ENCODE results near the gene AGPAT4. TPM values are rescaled to one million over a fixed set of nuclear protein-coding genes. Genes with fewer than 3 reads are reported as not detected.
A peak's percentile ranks its signal among the peaks of the same experiment; 100 is the strongest.

The AGPAT4 gene
- polyA plus RNA-seq, 1 of the 3 experiments (the other 2 are of a cell fraction) = 3.9 TPM

DNA sequence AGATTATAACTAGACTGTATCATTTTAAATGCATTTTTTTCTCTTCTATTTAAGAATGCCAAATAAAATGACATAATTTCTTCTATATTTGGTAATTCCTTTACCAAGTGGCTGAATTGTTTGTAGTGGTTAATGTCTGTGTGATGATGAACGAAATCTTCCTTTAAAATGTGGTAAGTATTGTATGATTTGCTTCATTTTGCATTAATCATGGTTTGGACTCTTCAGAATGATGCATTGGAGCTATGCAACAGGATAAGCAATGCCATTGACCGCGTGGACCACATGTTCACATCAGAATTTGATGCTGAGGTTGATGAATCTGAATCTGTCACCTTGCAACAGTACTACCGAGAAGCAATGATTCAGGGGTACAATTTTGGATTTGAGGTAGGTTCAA lies 182.7 kb downstream of the AGPAT4 start:
- CTCF ChIA-PET = no interaction called here
- no peaks in the 10 kb centered on the region for H3K9me3 ChIP-seq
- peaks cover 66 to 79% of the 10 kb centered on the region in 2 experiments for H3K36me3 ChIP-seq (replicated peaks in 1 of 2; ENCODE audit: control insufficient read depth in 1 of 2, insufficient read depth in 2 of 2, low read length in 1 of 2)
- no peaks in the 10 kb centered on the region for H3K27me3 ChIP-seq (ENCODE audit: insufficient read depth)
- POLR2A ChIA-PET = no interaction called here
- H3K79me2 ChIP-seq (ENCODE audit: insufficient read depth) = no peaks in the 10 kb centered on the region
- H3K4me3 ChIP-seq (ENCODE audit: low read depth in 2 of 2, low read length in 1 of 2) = no peak overlapping the region
- no peaks in the 10 kb centered on the region for H4K20me1 ChIP-seq (ENCODE audit: insufficient read depth)
- peaks cover 0 to 13% of the 10 kb centered on the region in 2 experiments; a peak in 1 of 4 replicates for H3K4me1 ChIP-seq (ENCODE audit: control insufficient read depth in 1 of 2, insufficient read depth in 2 of 2, low read depth in 1 of 2, low read length in 1 of 2)
- H3K9me2 ChIP-seq = no peaks in the 10 kb centered on the region
- no peak for DNase-seq
- TF ChIP-seq USF2 (IDR thresholded peaks at IDR 0.05; ENCODE audit: borderline replicate concordance, low read depth, low read length) = no peak
- no peak for TF ChIP-seq FOXM1 (IDR thresholded peaks at IDR 0.05; ENCODE audit: low read depth)
- TF ChIP-seq, protein P1, sequence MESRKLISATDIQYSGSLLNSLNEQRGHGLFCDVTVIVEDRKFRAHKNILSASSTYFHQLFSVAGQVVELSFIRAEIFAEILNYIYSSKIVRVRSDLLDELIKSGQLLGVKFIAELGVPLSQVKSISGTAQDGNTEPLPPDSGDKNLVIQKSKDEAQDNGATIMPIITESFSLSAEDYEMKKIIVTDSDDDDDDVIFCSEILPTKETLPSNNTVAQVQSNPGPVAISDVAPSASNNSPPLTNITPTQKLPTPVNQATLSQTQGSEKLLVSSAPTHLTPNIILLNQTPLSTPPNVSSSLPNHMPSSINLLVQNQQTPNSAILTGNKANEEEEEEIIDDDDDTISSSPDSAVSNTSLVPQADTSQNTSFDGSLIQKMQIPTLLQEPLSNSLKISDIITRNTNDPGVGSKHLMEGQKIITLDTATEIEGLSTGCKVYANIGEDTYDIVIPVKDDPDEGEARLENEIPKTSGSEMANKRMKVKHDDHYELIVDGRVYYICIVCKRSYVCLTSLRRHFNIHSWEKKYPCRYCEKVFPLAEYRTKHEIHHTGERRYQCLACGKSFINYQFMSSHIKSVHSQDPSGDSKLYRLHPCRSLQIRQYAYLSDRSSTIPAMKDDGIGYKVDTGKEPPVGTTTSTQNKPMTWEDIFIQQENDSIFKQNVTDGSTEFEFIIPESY (IDR thresholded peaks at IDR 0.05; ENCODE audit: borderline replicate concordance, low read depth) = no peak
- H3K27ac ChIP-seq (ENCODE audit: low read depth in 2 of 2, low read length in 1 of 2) = no peak overlapping the region
- H3K9ac ChIP-seq = no peak overlapping the region
- no peak overlapping the region for H2AFZ ChIP-seq (ENCODE audit: low read depth)
- no peak overlapping the region for H3K4me2 ChIP-seq
- 95% methylated on average over 4 of the region's 4 CpGs for WGBS (ENCODE audit: low lambda C conversion rate)
- H3F3A ChIP-seq (replicated peaks; ENCODE audit: insufficient read depth) = peaks cover 4% of the 10 kb centered on the region

DNA sequence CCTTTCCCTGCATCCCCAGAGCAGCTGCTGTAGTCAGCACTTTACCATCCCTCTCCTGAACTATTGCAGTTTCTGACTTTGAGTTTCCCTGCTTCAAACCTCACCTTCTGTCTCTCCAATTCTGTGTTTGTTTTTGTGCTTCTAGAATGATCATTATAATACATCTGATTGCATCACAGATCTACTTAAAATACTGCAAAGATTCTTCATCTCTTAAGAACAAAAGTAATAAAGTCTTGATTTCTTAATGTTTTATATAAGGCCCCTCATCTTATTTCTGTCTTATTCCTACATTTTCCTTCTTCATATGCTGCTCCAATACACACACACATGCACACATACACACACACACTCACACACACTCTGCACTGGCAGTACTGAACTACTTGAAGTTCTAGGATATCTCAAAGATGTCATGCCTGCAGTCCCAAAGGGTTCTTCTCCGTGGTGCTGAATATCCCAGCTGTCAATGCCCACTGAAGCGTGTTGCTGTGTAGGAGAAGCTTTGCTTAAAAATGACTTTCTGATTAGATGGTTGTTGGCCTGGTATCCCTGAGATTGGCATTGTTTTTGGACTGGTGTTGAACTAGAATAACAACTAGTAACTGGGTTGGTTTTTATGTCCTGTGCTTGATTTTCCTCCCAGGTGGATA lies 185.1 kb downstream of the AGPAT4 start:
- H3K4me1 ChIP-seq (ENCODE audit: control insufficient read depth in 1 of 2, insufficient read depth in 2 of 2, low read depth in 1 of 2, low read length in 1 of 2) = 0 out of 4 replicates have a peak, but pooled peaks cover 0 to 8% of the 10 kb centered on the region in 2 experiments
- H3K36me3 ChIP-seq (replicated peaks in 1 of 2; ENCODE audit: control insufficient read depth in 1 of 2, insufficient read depth in 2 of 2, low read length in 1 of 2) = peaks cover 76 to 82% of the 10 kb centered on the region in 2 experiments
- H3K27ac ChIP-seq (ENCODE audit: low read depth in 2 of 2, low read length in 1 of 2) = no peak overlapping the region
- no peaks in the 10 kb centered on the region for H3F3A ChIP-seq (replicated peaks; ENCODE audit: insufficient read depth)
- no peaks in the 10 kb centered on the region for H4K20me1 ChIP-seq (ENCODE audit: insufficient read depth)
- TF ChIP-seq NRF1 (IDR thresholded peaks at IDR 0.05; ENCODE audit: low read depth, low read length) (no peak), REST (IDR thresholded peaks at IDR 0.05; ENCODE audit: low read depth, low read length) (peak; percentile 92), USF1 (IDR thresholded peaks at IDR 0.05; ENCODE audit: borderline replicate concordance, low read depth) (no peak)
- no peaks in the 10 kb centered on the region for H3K79me2 ChIP-seq (ENCODE audit: insufficient read depth)
- H2AFZ ChIP-seq (ENCODE audit: low read depth) = no peak overlapping the region
- no peaks in the 10 kb centered on the region for H3K9me2 ChIP-seq
- no peak overlapping the region for H3K9ac ChIP-seq
- DNase-seq = no peak
- H3K4me2 ChIP-seq = no peak overlapping the region
- no peak overlapping the region for H3K4me3 ChIP-seq (ENCODE audit: low read depth in 2 of 2, low read length in 1 of 2)
- WGBS (ENCODE audit: low lambda C conversion rate) = 94% methylated on average over 2 of the region's 2 CpGs
- no peaks in the 10 kb centered on the region for H3K27me3 ChIP-seq (ENCODE audit: insufficient read depth)
- no peaks in the 10 kb centered on the region for H3K9me3 ChIP-seq
- ChIA-PET CTCF (interaction anchor here (0.9 to 1.9 kb wide), 3 partner anchors 9 to 158 kb away, joined by 3 to 8 read pairs (median 6); no protein-coding TSS in a partner anchor), POLR2A (no interaction called here)
